Measurements from ENCODE around the gene UST.

DNA sequence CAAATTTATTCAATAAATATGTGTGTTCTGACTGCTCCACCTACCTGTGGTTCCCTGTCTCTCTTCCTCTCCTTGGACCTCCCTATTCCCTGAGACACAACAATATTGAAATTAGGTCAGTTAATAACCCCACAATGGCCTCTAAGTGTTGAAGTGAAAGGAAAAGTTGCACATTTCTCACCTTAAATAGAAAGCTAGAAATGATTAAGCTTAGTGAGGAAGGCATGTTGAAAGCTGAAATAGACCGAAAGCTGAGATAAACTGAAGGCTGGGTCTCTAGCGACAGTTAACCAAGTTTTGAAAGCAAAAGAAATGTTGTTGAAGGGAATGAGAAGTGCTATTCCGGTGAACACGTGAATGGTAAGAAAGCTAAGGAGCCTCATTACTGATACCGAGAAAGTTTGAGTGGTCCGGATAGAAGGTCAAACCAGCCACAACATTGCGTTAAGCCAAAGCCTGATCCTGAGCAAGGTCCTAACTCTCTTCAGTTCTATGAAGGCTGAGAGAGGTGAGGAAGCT, 34.1 kb downstream of the UST start:
- TF ChIP-seq CTCF (IDR thresholded peaks at IDR 0.05; ENCODE audit: low read depth, low read length, missing input control) (no peak), TAF1 (conservative IDR thresholded peaks at IDR 0.05) (no peak), SP1 (IDR thresholded peaks at IDR 0.05) (no peak), JUND (IDR thresholded peaks at IDR 0.05) (no peak), RAD21 (IDR thresholded peaks at IDR 0.05) (no peak), EGR1 (IDR thresholded peaks at IDR 0.05; ENCODE audit: low read depth in 2 of 2) (no peak), GABPA (IDR thresholded peaks at IDR 0.05 in 1 of 2, conservative IDR thresholded peaks at IDR 0.05 in 1 of 2) (no peak)
- TF ChIP-seq, protein P1, sequence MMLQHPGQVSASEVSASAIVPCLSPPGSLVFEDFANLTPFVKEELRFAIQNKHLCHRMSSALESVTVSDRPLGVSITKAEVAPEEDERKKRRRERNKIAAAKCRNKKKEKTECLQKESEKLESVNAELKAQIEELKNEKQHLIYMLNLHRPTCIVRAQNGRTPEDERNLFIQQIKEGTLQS (IDR thresholded peaks at IDR 0.05): no peak
- TF ChIP-seq, protein P2, sequence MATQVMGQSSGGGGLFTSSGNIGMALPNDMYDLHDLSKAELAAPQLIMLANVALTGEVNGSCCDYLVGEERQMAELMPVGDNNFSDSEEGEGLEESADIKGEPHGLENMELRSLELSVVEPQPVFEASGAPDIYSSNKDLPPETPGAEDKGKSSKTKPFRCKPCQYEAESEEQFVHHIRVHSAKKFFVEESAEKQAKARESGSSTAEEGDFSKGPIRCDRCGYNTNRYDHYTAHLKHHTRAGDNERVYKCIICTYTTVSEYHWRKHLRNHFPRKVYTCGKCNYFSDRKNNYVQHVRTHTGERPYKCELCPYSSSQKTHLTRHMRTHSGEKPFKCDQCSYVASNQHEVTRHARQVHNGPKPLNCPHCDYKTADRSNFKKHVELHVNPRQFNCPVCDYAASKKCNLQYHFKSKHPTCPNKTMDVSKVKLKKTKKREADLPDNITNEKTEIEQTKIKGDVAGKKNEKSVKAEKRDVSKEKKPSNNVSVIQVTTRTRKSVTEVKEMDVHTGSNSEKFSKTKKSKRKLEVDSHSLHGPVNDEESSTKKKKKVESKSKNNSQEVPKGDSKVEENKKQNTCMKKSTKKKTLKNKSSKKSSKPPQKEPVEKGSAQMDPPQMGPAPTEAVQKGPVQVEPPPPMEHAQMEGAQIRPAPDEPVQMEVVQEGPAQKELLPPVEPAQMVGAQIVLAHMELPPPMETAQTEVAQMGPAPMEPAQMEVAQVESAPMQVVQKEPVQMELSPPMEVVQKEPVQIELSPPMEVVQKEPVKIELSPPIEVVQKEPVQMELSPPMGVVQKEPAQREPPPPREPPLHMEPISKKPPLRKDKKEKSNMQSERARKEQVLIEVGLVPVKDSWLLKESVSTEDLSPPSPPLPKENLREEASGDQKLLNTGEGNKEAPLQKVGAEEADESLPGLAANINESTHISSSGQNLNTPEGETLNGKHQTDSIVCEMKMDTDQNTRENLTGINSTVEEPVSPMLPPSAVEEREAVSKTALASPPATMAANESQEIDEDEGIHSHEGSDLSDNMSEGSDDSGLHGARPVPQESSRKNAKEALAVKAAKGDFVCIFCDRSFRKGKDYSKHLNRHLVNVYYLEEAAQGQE (IDR thresholded peaks at IDR 0.05): no peak
